Activated naive CD4-positive, alpha-beta T cell (primary cell): ENCODE results near the gene SERPINI1.

Source experiments
- DNase-seq, 4 experiments: peaks; one replicate each; lab custom pipeline; 2025; lab: John Stamatoyannopoulos, UW

The SERPINI1 gene

DNA sequence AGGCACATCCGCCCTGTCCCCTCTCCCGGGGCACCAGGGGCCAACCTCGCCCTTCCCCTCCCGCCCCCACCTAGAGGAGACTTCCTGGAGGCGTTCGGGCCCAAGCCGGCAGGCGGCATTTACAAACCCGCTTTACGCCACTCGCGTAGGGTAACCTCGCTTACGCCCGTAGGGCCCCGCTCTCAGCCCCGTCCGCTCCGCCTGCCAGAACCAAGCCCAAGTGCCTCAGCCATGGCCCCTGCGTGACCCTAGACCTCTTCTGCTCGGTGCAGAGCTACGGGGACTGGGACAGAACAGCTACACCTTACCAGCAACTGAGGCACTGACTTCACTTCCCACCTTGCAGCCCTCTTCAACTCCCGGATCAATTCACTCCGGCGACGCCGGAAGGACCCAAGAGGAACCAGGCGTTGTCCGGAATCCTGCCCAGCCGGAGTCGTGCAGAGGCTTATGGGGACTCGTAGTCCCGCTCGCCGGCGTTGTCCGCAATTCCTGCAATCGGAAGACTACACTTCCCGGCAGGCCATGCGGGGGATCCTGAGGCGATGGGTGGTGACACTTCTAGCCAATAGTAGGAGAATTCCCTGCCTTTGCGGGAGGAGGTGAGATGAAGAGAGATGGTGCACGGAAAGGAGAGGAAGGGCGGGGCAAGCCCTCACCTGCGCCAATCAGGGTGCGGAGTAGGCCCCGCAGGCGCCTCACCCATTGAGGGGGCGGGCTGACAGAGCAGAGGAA lies 856 bp upstream of the SERPINI1 start, which contains the start of gene PDCD10:
TSS of gene PDCD10 (minus strand) at position 395 of the 735 bp plus-strand sequence. CDS start 14,735 bp downstream, outside the sequence.
- DNase-seq = peak; percentile 84 to 93 (median 90)

DNA sequence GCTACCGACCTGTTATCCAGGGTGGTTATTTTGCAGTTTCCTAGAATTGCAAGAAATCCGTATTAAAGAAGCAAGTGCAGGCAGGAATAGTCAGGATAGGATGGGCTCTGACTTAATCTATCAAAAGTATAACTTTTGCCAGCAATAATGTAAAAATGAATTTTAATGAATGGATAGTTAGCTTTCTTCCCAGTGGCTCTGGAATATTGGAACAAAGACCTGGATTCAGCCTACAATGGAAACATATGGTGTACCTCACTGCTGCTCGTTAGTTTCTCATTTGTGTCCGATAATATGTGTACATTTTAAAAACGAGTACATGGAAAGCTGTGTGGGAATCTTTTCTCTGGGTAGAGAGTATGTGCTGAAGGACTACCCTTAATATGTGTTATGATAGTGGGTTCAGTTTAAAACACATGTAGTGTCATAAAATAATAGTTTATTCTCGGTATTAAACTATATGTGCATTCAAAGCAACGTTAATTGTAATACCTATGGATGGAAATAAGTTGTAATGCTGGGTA lies 805 bp downstream of the SERPINI1 start:
- no peak for DNase-seq

DNA sequence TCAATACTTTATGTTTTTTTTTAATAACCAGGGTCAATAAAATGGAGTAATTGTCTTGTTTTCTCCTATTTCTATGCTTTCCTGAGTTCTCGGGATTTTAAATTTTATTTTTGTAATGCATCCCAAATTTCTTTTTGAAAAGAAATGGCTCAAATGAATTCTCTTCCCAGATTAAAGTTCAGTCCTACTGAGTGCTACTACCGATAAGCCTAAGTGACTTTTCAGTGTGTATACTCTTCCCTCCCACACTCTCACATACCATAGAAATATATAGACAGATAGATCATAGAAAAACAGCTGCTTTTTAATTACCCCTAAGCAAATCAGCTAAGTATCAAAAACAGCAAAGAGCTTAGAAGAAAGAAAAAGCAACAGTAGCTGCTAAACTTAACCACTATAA lies 1.5 kb downstream of the SERPINI1 start:
- DNase-seq = no peak

DNA sequence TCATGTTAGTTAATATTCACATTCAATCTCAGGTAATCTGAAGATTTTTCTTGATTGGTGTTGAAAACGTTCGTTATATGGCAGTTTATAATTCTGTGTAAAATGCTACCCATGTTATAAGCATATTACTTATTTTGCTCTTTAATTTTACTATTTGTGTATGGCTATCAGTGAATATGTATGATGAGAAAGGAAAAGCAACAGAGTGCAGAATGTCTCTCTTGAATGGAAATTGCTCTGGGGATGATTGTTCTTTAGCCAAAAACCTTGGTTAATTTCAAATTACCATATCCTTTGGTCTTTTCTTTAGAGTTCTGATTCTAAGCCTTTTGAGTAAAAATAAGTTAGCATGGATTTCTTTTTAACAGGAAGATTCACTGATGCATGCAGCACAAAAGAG lies 2.5 kb downstream of the SERPINI1 start:
- no peak for DNase-seq

DNA sequence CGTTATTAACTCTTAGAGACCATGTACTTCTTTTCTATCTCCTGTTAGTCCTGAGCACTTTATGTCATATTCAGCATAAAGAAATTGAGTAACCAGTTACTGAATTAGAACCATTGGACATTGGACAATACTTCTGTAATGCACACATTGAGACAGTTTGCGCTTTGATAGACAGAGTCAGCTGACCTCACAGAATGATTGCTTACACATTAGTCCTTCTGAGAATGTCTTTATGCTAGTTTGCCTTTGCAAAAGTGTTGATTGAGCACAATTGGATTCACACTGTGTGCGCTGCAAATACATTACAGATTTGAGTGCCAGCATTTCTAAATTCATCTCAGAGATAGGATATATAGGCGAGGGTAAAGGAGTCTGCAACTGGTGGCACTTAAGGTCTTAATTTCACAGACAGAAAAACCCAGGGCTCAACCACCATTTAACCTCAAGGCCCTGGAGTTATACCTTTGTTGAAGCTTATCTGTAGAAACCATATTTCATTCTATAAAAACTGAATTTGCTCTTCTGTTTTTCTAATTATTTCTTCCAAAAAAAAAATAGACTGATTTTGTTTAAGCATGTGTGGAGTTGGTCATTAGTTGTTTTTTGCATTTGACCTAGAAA lies 3.8 kb downstream of the SERPINI1 start:
- no peak for DNase-seq

DNA sequence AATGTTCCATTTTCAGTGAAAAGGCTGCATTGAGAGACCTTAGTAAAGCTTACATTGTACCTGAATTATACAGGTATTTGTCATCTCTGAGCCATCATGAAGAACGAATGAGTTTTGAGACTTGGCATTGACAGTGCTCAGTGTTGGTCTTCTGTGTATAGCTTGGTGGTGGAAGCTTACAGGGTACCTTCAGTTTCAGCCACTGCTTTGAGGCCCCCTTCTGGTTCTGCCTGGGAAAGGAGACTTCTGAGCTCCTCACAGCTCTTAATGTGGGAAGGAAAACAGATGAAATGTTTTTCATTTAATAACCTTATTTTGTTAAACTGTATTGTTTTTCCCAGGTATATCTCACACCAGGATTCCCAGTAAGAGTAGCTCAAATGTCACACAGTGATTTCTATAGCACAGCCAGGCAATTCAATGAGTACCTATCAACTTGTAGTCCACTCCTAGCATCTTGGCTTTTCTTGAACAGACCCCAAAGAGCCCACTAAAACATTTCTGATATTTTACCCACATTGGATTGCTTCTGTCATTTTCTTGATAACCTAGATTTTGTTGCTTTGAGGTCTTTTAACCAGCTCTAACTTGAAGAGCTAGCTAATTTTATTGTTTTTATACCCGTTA lies 5.6 kb downstream of the SERPINI1 start:
- DNase-seq = peak in 2 of 4 experiments; percentile 4 to 5

DNA sequence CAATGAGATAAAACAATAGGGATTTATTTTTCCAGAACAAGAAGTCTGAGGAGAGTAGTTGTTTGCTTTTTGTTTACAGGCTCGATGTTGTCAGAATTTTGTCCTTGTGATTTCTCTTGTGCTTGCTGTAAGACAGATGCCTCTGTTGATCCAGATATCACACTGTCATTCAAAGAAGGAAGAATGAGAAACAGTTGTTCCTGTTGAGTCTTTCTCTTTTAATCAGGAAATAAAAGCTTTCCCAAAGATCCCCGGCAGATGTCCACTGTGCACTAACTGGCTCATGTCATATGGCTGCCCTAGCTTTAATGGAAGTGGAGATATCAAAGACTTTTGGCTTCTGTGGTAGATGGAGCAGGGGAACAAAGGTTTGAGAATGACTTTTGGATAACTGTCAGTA lies 6.8 kb downstream of the SERPINI1 start:
- DNase-seq = no peak

DNA sequence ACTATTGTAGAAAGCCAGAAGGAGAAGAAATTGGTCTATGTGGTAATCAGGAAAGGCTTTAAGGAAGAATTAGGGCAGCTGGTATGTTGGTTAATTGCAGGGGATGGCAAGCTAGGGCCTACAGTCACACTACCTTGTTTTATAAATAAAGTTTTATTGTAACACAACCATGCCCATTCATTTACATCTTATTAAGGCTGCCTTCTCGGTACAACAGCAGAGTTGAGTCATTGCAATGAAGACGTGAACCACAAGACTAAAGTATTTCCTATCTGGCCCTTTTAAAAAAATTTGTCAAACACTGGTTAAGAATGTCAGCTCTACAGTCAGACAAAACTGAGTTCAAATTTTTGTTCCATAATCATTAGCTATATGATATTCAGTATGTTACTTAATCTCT lies 8.3 kb downstream of the SERPINI1 start:
- no peak for DNase-seq

DNA sequence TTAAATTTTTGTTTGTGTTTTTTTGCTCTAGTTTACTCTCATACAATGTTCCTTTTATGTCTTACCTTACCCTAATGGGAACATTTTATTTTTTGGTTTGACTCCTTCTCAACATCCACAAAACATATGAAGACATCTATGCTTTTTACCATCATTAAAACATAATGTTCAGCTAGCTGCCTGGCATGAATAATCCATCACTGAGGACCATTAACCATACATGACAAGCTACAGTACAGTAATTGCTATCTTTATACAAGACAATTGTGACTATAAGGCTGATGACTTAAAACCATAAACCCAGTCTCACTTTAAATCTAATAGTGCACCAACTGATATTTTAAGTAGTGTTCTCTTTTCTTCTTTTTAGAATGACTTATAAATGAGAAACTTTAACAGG lies 13.7 kb downstream of the SERPINI1 start:
- DNase-seq = no peak

DNA sequence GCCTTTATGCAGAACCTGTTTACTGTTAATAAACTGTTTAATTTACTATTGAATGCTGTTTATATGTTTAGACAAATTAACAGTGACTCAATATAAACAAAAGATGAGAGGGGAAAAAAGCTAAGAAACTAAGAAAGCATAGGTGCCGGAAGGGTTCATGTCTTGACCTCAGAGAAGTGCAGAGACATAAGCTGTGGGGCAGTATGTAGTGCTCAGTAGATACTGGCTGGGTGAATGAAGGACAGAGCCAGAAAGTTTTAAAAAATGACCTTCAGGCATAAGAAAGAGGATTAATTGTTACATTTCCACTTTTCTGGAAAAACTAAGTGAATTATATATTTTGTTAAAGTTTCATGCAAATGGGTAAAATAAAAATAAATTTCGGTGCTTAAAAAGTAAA lies 14.2 kb downstream of the SERPINI1 start:
- DNase-seq = no peak

DNA sequence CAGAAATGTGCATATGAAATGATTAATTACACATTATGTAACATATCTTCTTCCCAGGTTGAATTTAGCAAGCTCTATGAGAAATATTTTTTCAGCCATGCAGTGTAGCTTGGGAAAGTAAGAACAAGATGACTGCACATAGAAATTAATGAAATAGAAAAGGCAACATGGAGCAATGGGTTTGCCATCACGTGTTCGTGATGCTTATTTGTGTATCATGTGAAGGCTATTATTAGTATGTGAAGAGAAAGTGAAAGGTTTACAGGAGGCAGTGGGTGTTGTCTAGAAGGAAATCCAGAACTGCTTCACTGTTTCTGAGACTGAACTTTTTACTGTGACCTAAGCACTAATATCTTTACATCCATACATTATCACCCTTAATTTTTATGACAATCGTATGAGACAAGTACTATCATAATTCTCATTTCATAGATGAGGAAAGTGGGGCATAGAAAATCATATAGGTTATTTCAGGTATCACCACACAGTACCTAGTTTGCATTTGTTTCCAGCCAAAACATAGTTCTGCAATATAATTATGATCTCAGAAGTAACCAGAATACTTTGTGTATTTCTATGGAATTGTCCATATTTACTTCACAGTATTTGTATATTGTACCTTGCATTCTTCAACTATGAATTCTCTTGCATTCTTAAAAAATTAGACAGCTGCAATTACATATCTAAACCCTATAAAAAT lies 14.9 kb downstream of the SERPINI1 start:
- DNase-seq = no peak

DNA sequence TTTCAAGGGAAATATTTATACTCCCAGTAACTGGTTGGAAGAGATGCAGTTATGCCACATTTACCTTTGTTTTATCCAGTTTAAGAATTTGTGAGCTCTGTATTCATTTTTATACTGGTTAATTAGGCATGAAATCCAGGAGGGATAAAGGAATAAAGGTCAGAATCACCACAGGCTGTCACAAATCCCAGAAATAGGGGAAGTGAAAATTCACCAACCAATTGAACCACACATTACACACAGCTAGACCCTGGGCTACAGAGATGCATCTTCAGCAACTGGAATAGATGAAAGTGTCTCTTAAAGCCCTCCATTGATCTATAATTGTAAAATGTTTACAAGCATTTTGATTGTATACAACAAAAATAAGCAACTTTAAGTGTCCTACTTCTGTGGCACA lies 18.5 kb downstream of the SERPINI1 start:
- DNase-seq = no peak

DNA sequence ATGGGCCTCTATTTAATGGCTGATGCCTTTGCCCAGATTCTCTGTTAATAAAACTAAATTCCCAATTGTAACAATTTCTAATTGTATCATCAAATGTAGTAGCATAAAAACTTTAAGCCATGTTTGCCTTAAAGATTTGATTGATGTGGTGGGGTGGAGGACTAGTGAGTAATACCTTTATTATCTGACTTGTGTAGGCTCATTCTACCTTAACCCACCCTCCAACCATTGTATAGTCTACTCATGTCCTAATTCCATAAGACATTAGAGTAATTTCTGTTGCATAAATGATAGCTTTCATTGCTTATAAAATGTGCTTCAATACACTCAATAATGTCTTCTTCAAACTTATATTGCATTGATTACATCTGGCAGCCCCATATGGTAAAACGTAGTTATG lies 25.8 kb downstream of the SERPINI1 start:
- no peak for DNase-seq

DNA sequence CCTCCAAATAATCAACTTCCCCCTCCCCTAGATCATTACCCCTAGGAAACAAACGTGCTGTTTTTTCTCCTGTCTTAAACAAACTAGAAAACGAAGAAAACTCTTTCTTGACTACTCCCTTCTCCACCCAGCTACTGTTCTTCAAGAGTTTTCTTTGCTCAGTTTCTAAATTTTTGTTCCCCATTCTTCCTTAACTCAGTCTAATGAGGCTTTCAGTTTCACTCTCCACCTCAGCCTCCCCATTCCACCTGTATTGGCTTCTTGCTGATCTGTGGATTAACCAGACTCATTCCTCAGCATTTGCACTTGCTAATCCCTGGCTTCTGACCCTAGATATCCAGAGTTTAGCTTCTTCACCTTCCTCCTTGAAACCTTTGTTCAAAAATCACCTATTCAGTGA lies 26.8 kb downstream of the SERPINI1 start:
- no peak for DNase-seq

DNA sequence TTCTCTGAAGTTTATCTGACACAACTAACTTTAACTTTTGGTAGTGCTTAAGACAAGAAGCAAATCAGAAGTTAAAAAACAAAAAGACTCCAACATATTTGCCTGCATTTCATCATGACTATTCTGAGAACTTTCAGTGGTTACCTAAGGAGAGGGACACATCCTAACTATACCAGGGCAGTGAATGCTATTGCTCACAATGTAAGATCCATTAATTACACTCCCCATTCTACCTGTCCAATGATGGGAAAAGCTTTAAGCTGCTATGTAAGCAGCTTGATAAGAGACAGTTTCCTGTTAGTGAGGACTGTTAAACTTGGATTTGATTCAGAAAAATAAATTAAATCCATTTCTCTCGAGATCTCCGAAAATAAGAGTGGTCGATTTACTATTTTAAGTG lies 37.5 kb downstream of the SERPINI1 start:
- DNase-seq = no peak

DNA sequence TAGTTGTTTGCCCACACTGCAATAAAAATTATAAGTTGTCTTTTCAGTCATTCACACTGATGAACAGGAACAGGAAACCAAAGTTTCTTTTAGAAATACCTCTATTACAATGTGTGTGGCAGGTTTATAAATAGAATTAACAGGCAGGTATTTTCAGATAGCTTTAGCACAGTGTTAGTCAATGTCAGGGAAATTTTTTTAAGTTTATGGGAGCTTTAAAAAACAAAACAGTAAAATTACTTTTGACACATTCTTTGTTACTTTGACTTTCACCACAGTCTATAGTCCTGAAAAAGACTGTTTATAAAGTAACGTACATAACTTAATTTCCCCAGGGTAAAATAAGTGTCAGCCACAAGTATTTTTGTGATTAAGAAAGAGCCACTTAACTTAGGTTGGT lies 38.1 kb downstream of the SERPINI1 start:
- DNase-seq = no peak

DNA sequence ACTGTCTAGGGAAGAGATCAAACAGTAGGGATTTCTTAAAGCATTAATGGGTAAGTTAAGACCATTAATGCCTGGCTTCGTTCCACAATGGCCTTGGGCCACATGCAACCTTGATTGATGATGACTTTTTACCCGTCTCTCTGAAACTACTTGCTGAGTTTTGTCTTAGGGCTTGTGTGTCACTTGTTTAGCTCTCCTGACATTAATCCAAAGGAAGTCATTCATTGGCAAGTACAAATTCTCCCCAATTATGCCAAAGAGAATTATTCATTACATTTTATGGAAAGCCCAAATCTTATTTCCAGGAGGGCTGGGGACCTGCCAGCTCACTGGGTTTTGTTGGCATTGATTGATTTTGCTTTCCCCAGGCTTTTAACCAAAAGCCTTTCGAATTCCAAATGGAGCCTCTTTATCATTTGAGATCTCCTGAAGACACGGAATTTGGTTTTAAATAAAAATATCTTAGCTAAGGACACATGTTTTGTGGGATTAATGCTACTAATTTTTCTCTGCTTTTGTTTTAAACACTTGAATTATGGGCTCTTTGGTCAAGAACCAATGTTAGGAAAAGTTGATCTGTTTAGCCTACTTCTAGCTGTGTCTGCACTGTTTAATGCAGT lies 40.7 kb downstream of the SERPINI1 start:
- no peak for DNase-seq

DNA sequence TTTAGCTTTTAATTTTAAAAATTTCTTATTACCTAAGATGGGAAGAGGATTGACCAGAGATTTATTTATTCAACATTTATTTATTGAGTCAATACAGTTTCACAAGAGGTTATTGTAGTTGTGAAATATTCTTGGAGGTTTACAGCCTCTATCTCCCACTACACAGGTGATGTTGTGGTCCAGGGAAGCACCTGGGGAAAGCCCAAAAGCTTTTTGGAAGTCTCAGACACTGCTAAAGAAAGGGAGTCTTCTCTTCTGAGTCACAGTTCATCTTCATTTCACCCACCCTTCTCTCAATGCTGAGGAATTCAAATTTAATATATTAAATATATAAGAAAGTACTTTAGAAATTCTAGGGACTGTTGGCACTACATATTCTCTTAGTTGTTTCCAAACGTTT lies 41.8 kb downstream of the SERPINI1 start:
- DNase-seq = no peak

DNA sequence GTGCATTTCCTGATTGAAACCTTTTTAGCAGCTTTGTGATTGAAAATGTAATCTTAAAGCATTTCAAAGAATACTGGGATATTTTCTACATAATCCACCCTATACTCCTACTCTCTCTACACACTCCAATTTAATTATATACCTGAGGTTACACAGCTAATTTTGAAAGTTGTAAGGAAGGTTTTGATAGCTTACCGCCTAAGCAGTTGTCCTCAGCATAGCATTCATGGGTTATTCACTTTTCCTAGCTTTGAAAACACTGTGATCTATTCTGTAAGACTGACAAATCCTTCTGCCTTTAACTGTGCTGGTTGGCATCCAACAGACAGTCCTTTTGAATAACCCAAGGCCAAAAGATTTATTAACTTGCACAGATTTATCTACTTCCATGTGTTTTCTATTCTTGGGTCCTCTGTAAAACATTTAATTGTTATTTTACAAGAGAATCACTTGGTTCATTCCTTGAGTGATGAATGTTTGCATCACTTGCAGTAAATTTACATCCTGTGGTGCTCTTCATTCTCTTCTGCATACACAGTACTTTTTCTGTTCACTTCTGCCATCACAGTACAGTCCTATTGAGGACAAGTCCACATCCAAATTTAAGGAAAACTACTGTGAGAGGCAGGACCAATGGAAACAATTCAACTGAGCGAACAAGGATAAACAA lies 44.8 kb downstream of the SERPINI1 start:
- DNase-seq = no peak

DNA sequence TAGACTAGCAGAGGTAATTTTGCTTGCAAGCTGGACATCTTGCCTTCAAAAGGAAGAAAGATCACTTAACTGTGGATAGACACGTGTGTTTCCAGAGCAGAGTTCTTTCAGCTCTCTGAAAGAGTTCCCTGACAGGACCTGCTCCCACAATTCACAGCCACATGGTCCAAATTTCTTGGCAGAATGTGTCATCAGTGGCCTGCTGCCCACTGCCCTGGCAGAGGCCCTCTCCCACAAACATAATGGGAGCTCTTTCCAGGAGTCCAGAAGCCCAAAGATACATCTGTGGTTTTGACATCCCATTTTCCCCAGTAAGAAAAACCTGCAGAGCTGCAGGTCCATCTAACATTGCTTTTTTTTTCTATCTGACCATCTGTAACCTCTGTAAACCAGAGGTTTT lies 48.3 kb downstream of the SERPINI1 start:
- DNase-seq = no peak

DNA sequence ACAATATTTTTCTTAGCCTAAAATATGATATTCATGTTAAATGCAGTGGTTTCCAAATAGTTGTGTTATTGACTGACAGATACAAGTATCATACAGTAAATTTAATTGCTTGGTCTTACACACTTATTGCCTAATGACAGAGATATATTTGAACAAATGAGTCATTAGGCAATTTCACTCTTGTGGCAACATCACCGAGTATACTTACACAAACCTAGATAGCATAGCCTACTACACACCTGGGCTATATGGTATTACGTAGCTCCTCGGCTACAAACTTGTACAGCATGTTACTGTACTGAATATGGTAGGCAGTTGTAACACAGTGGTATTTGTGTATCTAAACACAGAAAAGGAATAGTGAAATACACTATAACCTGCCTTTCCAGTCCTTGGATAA lies 50.3 kb downstream of the SERPINI1 start:
- no peak for DNase-seq
